NCI-H1694 treated with DMSO at 0.1 percent for 48 hours (cell line): ENCODE measurements around the gene GTF2A1L.
"Not testable (repeated sequence)": the region's sequence is repeated elsewhere in the genome, so short reads cannot be mapped to it uniquely, and the experiment has no call there.

Experiments used
- DNase-seq: peaks from one replicate; lab custom pipeline; 2025; lab: John Stamatoyannopoulos, UW

Gene GTF2A1L

GRCh38 chr2:48617618-48618017 is at the start of gene GTF2A1L:
GTF2A1L (plus strand) TSS chr2:48617856; CDS start chr2:48617875, 19 bp downstream.
- DNase-seq, result no peak

- no peak for DNase-seq
These were observed 49.1 kb upstream of the GTF2A1L start for GRCh38 chr2:48568547-48568946.

- DNase-seq, result no peak
These were observed 48.2 kb upstream of the GTF2A1L start for GRCh38 chr2:48569433-48569832.

GRCh38 chr2:48572816-48573215 is 44.8 kb upstream of the GTF2A1L start:
- no peak for DNase-seq

- DNase-seq, result no peak
These were observed 43.0 kb upstream of the GTF2A1L start for GRCh38 chr2:48574353-48575287.

- no peak for DNase-seq
These were observed 39.3 kb upstream of the GTF2A1L start for GRCh38 chr2:48578313-48578712.

- DNase-seq, result no peak
These were observed 33.7 kb upstream of the GTF2A1L start for GRCh38 chr2:48583961-48584360.

GRCh38 chr2:48584551-48584950 is 33.1 kb upstream of the GTF2A1L start:
- DNase-seq, result no peak

GRCh38 chr2:48586433-48586832 is 31.2 kb upstream of the GTF2A1L start:
- DNase-seq, result no peak

- DNase-seq, result no peak
These were observed 30.1 kb upstream of the GTF2A1L start for GRCh38 chr2:48587560-48587959.

GRCh38 chr2:48587961-48588360 is 29.7 kb upstream of the GTF2A1L start:
- DNase-seq, result no peak

GRCh38 chr2:48588745-48589144 is 28.9 kb upstream of the GTF2A1L start:
- no peak for DNase-seq

- peak; percentile 36 for DNase-seq
These were observed 28.4 kb upstream of the GTF2A1L start for GRCh38 chr2:48589170-48589767.

GRCh38 chr2:48590017-48590416 is 27.6 kb upstream of the GTF2A1L start:
- DNase-seq, result no peak

- DNase-seq, result no peak
These were observed 25.6 kb upstream of the GTF2A1L start for GRCh38 chr2:48592067-48592466.

GRCh38 chr2:48596751-48597150 is 20.9 kb upstream of the GTF2A1L start:
- not testable (repeated sequence) for DNase-seq

- DNase-seq, result no peak
These were observed 20.2 kb upstream of the GTF2A1L start for GRCh38 chr2:48597492-48597891.

- peak; percentile 18 for DNase-seq
These were observed 17.3 kb upstream of the GTF2A1L start for GRCh38 chr2:48600204-48600813.

- DNase-seq, result no peak
These were observed 16.7 kb upstream of the GTF2A1L start for GRCh38 chr2:48600917-48601316.

GRCh38 chr2:48601349-48601748 is 16.3 kb upstream of the GTF2A1L start:
- DNase-seq, result no peak

- no peak for DNase-seq
These were observed 12.0 kb upstream of the GTF2A1L start for GRCh38 chr2:48605482-48606175.

- DNase-seq, result no peak
These were observed 10.2 kb upstream of the GTF2A1L start for GRCh38 chr2:48607307-48608014.
